Fibroblast of skin of scalp (primary cell): ENCODE measurements around the gene CSPG5.

Experiments used
- DNase-seq: peaks from one replicate; pipeline ENCODE4 v3.0.0-alpha.2; 2013

CSPG5 gene

DNA sequence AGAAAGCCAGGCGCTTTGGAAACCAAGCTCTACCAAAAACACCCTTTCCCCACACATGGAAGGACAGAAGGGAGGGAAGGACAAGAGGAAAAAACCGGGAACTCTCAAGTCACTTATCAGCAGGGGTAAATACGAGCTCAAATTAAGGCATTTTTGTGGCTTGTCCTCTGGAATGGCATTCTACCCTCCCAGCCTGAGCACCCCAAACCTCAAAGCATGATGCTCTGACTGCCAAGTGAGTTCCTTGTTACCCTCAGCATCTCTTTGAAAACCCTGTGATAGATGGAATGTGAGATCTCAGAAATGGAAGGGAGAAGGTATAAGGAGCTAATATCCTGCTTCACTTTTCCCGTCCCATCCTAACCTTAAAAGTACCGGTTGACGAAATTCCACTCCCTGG lies 8.1 kb upstream of the CSPG5 start:
- peak; percentile 48 for DNase-seq

DNA sequence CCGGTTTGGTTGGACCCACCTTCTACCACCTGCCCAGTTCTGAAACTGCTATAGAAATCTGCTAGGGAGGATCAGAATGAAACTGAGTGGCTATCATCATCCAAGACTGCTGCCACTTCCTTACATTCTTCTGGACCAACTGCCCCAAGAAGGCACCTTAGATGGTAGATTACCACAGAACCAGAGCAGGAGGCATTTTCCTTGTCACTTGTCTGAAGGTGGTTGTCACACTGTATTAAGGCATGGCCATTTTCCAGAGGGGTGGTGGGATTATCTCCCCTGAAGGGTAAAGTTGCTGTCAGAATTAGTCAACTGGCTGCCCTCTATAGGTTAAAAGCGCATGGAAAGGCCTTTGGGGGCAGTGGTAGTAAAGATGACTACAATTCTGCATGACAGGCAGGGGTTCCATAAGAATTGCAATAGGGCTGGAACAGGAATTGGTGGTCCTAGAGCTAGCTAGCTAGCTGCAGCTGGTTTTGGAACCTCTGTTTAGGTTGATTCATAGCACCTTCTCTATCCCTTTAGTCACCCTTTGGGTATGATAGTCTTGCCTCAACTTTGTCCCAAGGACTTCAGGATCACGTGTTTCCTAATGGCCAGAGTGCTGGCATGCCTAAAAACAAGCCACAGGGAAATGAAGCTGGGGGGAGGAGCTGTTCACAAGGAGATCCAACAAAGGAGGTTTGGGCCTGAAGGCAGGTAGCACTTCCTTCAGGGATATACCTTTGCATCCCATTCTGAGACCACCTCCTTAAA lies 4.8 kb upstream of the CSPG5 start:
- no peak for DNase-seq

DNA sequence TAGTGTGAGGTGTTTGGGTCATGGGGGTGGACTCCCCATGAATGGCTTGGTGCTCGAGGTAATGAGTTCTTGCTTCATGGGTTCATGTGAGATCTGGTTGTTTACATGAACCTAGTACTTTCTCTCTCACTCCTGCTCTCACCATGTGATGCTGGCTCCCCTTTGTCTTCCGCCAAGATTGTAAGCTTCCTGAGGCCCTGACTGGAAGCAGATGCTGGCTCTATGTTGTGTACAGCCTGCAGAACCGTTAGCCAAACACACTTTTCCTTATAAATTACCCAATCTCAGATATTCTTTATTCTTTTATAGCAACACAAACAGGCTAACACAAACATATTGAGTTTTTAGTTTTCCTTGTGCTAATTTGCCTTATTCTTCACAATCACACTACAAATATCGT lies 3.2 kb upstream of the CSPG5 start:
- DNase-seq = no peak

DNA sequence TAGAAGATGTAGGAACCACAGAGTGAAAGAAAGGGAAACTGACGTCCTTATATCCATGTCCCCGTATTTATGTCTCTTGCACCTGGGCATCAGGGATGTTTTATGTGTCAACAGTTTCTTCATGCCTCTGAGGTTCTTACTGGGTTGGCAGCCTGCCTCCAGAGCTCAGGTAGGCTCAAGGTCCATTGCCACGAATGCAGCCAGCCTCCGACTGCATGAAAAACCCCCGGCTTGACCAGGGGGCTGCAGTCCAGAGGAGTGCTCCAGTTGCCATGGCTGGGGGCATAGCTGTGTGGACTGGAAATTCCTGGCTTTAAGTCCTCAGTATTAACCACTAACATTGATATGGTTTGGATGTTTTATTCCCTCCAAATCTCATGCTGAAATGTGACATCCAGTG lies 2.8 kb upstream of the CSPG5 start:
- DNase-seq = no peak

DNA sequence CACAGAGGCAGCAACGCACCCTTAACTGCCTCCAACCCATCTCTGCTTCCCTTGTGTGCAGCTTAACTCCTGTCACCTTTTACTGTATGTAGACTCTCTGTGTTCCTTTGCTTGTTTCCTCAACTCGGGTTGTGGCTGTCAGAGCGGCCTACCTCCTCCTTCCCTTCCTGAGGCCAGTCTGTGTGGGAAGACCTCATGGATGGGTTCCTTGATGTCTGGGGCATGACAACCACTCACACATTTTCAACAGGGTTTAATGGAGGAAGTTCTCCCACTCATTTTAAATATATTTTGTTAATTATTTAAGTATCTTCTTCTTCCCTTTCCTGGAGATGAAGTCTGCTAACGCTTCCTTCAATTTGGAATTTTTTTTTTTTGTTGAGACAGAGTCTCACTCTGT lies 1.8 kb upstream of the CSPG5 start:
- no peak for DNase-seq

DNA sequence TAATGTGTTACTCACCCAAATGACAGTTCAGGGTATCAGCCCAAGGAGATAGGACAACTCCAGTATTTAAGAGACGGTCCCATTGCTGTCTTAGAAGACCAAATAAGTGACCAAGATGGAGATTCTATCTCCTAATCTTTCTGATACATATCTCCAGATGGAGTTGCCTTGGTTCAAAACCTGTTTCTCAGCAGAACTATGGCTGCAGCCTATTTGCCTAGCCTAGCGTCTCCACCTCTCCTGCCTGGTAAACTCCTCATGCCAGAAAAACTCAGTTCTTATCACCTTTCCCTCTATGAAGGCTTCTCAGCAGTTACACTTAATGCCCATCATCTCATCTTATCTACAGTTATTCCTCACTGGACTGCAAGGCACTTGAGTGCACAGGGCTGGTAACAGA lies 1.2 kb upstream of the CSPG5 start:
- DNase-seq = no peak

DNA sequence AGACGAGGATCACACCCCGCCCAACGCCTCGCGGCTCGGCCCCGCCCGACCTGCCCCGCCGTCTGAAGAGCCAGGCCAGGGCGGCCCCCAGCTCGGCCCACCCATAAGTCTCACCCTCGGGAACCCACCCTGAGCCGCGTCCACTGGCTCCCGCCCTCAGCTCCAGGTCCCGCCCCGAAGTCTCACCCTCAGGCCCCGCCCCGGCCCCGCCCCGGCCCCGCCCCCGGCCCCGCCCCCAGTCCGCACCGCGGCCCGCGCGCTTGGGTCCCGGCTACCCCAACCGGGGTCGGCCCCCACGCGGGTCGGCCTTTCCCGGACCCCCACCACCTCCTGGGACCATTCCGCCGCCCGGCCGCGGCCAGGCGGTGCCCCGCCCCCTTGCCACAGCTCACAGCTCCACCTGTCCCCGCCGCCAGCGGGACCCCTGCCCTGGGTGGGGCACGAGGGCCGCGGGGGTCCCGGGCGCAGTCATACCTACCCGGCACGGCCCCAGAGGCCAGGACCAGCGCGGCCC lies 489 bp downstream of the CSPG5 start:
- peak; percentile 10 for DNase-seq

DNA sequence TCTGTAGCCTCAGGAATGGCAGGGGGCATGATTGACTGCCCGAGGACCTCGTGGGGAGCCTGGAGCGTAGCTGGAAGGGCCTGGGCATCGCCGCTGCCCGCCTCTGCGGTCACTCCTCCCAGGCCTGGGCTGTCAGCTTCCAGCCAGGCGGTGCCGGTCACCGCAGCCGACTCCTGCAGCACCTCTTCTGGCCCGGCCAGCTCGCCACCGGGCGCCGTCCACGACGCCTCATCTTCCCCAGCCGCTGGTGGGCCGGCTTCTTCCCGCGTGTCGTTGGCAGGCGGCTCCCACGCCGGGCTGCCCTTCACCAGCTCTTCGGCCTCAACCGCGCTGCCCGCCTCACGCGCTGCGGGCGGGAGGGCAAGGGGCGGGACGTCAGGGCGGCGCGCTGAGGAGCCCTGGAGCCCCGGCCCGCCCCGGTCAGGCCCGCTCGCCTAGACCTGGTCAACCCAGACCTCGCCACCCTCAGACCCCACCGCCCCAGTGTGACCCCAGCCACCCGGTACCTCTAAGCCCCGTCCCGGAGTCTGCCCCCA lies 1.0 kb downstream of the CSPG5 start:
- DNase-seq = peak; percentile 6

DNA sequence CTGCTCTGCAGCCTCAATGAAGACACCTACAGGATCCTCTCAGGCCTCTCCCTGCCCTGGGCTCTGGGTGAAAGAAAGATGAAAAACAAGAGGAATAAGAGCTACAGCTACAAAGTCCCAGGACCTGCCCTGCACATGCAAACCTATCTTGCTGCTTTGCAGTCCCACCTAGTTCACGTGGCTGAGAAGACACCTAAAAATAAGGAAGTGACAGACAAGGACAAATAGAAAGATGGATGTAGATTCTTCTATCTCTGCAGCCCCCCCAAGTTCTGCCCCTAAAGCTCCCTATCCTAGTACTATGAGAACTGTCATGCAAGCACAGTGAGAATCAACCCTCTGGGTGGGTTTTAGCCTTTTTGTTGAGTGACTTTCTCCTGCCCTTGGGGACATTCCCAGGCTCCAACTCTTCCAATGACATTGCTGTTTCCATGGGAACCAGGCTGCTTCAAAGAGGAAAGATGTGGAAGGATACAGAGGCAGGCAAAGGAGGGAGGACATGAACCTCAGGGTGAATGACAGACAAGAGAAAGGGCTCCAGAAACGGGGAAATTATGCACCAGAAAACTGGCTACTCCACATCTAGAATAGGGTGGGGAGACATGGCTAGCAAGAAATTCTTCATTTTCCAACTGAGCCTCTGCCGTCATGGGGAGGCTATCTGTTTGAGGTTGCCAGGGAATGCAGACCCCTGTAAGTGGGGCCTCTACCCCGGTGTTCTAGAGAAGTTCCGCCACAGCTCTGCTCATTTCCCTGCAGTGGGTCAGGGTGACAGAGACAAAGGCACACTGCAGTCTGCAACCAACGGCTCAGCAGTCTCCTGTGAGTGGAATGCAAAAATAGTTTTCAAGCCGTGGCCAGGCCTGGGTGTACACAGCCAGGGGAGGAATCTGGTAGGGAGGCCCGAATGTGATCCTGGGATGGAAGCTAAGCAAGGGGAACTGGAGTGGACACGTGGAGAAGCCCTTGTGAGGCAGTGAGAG lies 5.2 kb downstream of the CSPG5 start:
- DNase-seq = no peak

DNA sequence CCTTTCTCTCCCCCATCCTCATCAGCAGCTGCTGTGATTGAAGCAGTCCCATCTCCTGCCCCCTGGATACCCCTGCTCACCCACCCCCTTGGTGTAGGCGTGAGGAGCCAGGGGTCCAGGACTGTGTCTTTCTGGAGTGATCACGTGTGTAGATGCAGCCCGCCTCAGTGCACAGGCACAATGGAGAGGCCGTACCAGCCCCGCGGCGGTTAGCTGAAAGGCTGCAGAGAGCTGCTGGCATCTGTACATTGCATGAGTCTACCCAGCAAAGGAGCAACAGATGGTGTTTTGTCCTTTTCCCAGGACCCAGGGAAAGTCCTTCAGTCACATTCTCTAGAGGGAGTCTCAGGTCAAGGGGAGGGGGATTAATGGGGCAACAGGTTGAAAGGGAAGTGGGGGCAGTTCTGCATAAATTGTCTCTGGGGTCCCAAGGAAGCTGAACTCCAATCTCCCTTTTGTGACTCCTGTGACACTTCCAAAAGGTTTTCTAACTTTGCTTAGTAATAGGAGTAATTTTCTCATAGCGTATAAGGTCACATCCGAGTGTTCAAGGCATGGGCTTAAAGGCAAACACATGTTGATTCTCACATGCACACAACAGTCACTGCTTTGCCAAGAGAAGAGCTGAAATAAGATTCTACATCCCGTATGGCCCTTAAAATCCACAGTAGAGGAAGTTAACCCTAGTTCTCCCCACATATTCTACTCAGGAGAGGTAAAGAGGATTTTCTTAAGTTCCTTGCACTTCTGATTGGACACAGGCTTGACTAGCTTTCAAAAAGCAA lies 7.1 kb downstream of the CSPG5 start:
- DNase-seq = no peak

DNA sequence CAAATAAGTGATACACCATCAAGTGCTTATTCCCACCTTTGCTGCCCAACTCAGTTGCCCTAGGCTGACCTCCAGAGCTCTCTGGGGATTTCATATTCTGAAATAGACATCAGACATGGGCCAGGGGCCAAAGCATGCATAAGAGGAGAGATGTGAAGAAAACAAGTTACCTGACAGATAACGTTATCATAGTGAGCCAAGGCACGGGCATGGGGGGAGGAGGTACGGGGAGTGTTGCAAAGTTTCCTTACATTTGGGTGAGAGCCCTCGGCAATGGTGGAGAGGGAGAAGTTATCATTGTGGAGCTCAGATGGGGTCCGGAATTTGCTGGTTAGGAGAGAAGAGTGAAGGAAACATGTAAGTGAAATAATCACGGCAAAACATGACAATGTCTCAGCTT lies 9.8 kb downstream of the CSPG5 start:
- DNase-seq = no peak

DNA sequence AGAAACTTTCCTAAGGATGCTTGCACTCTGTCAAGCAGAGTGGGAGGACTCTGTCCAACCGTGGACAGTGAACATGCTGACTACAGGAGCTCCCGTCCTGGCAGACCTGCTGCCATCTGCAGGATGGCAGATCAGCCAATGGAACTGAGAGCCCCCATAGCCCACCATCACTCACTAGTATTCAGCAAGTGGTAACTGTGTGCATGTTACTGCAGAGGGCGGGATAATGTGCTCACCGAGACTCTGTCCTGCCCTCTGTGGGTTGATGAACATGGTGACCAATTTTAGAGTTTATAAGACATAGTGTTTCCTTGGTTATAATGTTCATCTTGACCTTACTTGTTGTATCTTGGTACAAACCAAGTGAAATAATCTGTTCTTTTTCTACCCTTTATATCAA lies 11.5 kb downstream of the CSPG5 start:
- no peak for DNase-seq

DNA sequence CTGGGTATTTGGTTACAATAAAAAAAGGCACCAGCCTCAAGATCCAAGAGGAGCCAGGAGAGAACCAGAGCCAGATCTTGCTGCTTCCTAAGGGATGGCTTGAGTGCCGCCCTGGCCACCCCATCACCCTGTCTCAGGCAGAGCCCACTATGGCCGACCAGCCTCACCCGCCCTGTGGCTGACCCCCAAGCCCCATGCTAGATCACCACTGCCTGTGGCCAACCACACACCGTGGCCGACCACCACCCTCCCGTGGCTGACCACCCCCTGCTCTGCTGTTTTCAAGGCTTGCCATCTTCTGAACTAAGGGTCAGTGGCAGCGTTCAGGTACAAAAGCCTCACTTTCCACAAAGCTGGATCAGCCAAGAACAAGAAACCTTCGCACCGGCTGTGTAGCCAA lies 12.0 kb downstream of the CSPG5 start:
- DNase-seq = no peak

DNA sequence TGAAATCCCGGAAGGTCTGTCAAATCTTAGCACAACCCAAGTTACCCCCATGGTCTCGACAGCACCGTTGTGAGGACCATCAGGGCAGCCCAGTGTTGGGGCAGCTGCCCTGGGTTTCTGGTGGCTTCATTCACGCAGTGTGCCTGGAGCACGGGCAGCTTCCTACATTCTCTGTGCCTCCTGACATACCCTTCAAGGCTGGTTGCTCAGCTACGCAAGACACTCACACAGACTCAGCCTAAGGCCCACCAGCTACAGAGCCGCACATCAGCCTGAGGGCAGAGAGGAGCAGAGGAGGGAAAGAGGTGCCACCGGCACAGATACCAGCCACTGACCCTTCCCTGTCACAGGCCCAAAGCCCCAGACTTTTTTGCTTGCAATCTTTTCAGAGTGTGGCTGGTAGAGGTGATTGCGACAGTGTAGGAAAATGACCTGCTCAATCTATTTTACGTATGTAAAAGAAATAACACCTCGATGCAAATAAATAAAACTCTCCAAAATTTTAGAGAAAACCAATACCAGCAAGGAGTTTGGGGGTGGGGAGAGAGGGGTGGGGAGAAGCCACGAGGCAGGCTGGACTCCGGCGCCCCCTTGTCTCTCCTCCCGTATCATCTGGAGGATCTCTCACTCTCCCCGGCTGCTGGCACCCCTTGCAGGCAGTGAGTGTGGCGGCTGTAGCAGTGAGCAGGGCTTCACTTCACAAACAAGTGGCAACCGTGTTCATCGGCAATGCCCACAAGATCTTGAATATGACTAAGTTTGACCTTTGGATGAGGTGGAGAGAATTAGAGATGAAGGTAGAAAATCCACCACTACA lies 12.7 kb downstream of the CSPG5 start:
- no peak for DNase-seq

DNA sequence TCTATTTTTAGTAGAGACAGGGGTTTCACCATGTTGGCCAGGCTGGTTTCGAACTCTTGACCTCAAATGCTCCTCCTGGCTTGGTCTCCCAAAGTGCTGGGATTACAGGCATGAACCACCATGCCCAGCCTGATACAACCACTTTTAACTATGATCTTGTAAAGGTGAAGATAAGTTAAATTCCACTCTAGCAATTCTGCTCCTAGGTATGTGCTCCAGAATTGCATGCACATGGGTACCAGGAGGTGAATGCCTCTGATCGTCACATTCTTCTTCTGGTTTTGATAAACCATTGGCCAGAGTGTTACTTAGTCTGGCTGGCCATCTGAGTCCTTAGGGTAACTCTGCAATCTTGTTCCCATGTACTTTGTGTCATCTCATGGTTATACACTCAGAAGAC lies 22.3 kb downstream of the CSPG5 start:
- DNase-seq = no peak

DNA sequence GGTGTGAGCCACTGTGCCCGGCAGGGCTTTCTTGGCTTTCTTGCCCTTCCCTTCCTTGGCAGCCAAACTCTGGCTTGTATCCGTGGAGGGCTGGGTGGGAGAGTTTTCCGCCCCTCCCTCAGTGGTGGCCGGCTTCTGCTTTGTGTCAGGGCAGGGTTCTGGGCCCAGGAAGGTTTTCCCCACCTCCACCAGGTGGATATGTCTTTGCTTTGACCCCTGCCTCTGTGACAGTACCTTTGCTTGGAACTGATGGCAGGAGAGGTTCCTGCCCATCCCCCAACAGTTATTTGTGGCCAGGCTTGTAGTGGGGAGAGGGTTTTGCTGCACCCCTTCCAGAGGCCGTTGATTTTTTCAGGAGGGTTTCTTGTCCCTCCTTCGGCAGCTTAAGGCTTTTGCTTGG lies 24.3 kb downstream of the CSPG5 start:
- no peak for DNase-seq

DNA sequence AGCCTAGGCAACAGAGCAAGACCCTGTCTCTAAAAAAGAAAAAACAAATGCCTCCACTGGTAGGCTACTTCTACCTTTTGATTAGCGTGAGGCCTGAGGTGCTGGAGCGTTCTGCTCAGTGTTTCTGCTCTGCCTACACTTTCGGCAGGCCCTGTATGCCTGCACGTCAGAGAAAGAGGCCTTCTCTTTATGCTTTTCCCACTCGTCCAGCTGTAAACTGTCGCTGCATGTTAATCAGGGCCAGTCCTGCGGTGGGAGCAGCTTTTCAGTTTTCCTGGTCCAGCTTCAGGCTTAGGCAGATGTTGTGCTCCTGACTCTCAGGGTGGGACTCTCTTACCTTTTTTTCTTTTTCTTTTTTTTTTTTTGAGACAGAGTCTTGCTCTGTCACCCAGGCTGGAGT lies 25.3 kb downstream of the CSPG5 start:
- no peak for DNase-seq

DNA sequence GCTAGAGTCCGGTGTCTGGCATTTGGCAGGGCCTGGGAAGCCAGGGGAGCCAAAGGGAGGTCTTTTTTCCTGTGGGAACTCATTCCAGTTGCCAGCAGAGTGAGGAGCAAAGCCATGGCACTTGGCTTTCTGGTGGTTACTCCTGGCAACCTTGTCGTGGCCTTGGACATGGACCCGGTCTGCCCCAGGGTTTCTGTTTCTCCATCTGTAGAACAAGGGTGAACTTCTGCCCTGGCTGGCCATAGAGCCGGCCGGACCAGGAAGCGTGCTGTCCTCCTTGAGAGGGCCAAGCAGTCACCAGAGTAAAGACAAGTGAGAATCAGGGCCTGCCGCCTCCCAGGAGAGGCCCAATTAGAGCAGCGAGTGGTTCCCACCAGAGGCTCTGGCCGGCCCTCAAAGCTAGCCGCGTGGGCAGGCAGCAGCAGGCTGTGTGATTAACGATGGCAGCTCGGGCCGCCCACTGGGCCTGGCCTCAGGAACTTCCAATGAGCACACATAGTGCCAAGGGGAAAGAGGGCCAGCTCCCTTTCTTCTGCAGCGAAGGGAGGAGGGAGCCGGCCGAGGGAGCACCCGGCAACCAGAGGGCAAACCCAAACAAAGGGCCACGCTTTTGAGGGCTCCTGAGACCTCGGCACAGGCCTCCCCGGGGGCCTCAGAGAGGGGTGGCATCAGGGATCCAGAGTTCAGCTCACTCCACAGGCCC lies 36.0 kb downstream of the CSPG5 start:
- DNase-seq = no peak

DNA sequence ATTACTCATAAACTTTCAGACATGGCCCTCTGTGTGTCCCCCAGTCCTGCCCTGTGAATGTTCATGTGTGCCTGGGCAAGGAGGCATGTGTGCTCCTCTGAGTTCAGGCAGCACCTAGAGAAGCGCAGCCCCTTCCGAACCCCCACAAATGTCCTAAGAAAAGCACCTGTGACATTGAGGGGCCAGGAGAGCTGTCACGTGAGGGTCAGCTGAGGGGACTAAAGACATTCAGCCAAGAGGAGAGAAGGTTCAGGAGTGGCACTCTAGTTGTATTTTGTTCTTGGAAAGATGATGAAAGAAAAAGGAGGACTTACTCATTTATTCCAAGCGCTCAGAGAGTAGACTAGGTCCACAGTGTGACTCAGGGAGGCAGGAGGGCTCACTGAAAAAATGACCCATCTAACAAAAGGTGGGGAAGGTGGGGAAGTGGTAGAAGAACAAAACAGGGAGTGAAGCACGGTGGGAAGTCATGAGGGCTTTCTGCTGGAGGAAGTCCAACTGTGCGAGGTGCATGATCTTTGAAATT lies 37.0 kb downstream of the CSPG5 start:
- DNase-seq = no peak

DNA sequence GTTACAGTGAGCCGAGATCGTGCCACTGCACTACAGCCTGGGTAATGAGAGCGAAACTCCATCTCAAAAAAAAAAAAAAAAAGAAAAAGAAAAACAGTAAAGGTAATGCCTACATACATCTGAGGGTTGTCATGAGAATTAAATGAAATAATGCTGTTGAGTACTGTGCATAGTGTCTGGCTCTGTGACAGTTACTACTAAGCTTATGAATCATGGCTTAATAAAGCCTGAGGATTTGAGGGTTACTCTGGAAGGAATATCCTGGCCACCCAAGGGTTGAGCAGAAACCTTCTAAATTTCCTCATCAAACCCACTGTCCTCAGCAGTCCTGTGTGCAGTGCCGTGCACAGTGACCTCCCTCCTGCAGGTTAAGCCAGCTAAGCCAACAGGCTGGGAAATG lies 38.4 kb downstream of the CSPG5 start:
- no peak for DNase-seq

DNA sequence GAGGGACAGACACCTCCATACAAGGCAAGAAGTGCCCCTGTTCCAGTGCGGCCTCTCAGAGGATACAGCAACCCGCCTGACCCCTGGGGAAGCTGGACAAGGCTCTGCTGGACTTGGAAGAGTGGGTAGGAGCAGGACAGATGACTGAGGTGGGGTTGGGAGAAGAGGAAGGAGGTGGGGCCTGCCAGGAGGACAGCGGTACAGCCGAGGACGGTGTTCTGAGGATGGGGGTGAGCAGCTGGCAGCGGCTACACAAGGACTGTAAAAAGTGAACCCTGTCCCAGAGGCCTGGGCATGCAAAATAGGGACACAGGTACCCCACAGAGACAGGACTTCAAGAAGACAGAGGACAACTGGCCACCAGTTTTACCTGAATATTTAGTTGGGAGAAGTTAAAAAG lies 41.7 kb downstream of the CSPG5 start:
- DNase-seq = no peak
